ENCODE data around the gene SUCLA2. TPM values are rescaled to one million over a fixed set of nuclear protein-coding genes. Genes with fewer than 3 reads are reported as not detected.

SUCLA2 gene
- total and polyA plus RNA-seq, 9 of the 15 experiments (the other 6 are each of a cell fraction or from before 2014, with no cell fraction given), result 23.3 to 52.9 (median 35.8) TPM

DNA sequence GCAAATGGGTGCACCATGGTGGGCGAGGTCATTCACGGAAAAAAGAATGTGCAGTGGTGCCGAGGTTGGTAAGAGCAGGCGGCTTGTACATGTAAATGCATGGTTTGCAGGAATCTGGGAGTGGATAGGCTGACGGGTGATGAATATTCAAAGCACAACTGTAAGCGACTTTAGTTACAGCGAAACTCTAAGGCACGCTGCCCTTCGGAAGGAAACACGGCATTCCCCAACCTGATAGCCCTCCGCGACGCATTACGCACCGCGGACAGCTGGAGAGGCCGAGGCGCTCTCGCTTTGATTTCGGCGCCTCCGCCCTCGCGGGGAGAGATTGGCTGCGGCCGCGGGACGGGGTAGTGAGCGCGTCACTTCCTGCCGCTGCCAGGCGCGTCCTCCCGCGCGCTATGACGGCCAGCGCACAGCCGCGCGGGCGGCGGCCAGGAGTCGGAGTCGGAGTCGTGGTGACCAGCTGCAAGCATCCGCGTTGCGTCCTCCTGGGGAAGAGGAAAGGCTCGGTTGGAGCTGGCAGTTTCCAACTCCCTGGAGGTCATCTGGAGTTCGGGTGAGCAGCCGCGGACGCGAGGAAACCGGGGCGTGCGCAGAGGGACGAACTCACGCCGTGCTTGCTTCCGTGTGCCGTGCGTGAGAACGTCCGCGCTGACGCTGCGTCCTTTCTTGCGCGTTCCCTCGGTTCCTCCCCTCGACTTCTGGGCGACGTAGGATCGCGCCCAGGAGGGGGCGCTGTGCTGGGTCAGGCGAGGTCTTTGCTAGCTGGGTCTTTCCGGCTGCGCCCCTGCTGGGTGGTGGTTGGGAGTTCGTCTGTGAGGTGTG lies 36.5 kb upstream of the SUCLA2 start, which contains the start of gene NUDT15 (continued):
- peak in 2 of 3 experiments; percentile 43 to 73 for TF ChIP-seq YY1 (IDR thresholded peaks at IDR 0.05; ENCODE audit: borderline replicate concordance in 1 of 3, control insufficient read depth in 1 of 3, extremely low read depth in 1 of 3, insufficient read depth in 3 of 3, insufficient read length in 1 of 3, insufficient replicate concordance in 2 of 3, low read depth in 1 of 3, low read length in 2 of 3)
- peak; percentile 84 for TF ChIP-seq PML (IDR thresholded peaks at IDR 0.05; ENCODE audit: low read length)
- TF ChIP-seq RBM15 (IDR thresholded peaks at IDR 0.05; ENCODE audit: insufficient read depth, low read length), result no peak
- TF ChIP-seq SUPT5H (IDR thresholded peaks at IDR 0.05), result peak; percentile 97
- TF ChIP-seq, protein P1, sequence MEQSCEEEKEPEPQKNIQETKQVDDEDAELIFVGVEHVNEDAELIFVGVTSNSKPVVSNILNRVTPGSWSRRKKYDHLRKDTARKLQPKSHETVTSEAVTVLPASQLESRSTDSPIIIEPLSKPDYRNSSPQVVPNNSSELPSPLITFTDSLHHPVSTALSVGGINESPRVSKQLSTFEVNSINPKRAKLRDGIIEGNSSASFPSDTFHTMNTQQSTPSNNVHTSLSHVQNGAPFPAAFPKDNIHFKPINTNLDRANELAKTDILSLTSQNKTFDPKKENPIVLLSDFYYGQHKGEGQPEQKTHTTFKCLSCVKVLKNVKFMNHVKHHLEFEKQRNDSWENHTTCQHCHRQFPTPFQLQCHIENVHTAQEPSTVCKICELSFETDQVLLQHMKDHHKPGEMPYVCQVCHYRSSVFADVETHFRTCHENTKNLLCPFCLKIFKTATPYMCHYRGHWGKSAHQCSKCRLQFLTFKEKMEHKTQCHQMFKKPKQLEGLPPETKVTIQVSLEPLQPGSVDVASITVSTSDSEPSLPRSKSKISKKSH (CRISPR knock-in tag; IDR thresholded peaks at IDR 0.05), result no peak
- TF ChIP-seq ZNF766 (CRISPR knock-in tag; conservative IDR thresholded peaks at IDR 0.05), result peak; percentile 79; the same call in 1 of the 2 replicates
- no peak for TF ChIP-seq STAG1 (CRISPR knock-in tag; IDR thresholded peaks at IDR 0.05; ENCODE audit: borderline replicate concordance)
- TF ChIP-seq, protein P2, sequence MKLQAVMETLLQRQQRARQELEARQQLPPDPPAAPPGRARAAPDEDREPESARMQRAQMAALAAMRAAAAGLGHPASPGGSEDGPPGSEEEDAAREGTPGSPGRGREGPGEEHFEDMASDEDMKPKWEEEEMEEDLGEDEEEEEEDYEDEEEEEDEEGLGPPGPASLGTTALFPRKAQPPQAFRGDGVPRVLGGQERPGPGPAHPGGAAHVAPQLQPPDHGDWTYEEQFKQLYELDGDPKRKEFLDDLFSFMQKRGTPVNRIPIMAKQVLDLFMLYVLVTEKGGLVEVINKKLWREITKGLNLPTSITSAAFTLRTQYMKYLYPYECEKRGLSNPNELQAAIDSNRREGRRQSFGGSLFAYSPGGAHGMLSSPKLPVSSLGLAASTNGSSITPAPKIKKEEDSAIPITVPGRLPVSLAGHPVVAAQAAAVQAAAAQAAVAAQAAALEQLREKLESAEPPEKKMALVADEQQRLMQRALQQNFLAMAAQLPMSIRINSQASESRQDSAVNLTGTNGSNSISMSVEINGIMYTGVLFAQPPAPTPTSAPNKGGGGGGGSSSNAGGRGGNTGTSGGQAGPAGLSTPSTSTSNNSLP (IDR thresholded peaks at IDR 0.05; ENCODE audit: borderline replicate concordance, low read depth, low read length), result no peak
- no peak for TF ChIP-seq RBM34 (IDR thresholded peaks at IDR 0.05; ENCODE audit: borderline replicate concordance, insufficient read depth, low read length)
- no peak for TF ChIP-seq MAFK (IDR thresholded peaks at IDR 0.05; ENCODE audit: low read length)
- TF ChIP-seq BRF1 (IDR thresholded peaks at IDR 0.05; ENCODE audit: borderline replicate concordance, extremely low read depth, insufficient read length), result no peak
- TF ChIP-seq ZNF140 (CRISPR knock-in tag; IDR thresholded peaks at IDR 0.05), result no peak
- TF ChIP-seq, protein P3, sequence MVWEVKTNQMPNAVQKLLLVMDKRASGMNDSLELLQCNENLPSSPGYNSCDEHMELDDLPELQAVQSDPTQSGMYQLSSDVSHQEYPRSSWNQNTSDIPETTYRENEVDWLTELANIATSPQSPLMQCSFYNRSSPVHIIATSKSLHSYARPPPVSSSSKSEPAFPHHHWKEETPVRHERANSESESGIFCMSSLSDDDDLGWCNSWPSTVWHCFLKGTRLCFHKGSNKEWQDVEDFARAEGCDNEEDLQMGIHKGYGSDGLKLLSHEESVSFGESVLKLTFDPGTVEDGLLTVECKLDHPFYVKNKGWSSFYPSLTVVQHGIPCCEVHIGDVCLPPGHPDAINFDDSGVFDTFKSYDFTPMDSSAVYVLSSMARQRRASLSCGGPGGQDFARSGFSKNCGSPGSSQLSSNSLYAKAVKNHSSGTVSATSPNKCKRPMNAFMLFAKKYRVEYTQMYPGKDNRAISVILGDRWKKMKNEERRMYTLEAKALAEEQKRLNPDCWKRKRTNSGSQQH (CRISPR knock-in tag; IDR thresholded peaks at IDR 0.05), result no peak
- TF ChIP-seq CBFA2T2 (conservative IDR thresholded peaks at IDR 0.05), result no peak
- no peak for TF ChIP-seq ZNF133 (CRISPR knock-in tag; IDR thresholded peaks at IDR 0.05)
- TF ChIP-seq, protein P4, sequence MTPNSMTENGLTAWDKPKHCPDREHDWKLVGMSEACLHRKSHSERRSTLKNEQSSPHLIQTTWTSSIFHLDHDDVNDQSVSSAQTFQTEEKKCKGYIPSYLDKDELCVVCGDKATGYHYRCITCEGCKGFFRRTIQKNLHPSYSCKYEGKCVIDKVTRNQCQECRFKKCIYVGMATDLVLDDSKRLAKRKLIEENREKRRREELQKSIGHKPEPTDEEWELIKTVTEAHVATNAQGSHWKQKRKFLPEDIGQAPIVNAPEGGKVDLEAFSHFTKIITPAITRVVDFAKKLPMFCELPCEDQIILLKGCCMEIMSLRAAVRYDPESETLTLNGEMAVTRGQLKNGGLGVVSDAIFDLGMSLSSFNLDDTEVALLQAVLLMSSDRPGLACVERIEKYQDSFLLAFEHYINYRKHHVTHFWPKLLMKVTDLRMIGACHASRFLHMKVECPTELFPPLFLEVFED (CRISPR knock-in tag; conservative IDR thresholded peaks at IDR 0.05), result no peak
- TF ChIP-seq ZNF699 (CRISPR knock-in tag; IDR thresholded peaks at IDR 0.05; ENCODE audit: insufficient replicate concordance), result no peak
- no peak for TF ChIP-seq SMARCA5 (IDR thresholded peaks at IDR 0.05)
- no peak for TF ChIP-seq BCL6 (CRISPR knock-in tag; IDR thresholded peaks at IDR 0.05)
- TF ChIP-seq ZNF253 (CRISPR knock-in tag; conservative IDR thresholded peaks at IDR 0.05), result no peak

Data from K562 (cell line).